ENCODE measurements around the gene TNIP1. TPM values are rescaled to one million over a fixed set of nuclear protein-coding genes. Genes with fewer than 3 reads are reported as not detected.

TNIP1 gene
- total and polyA plus RNA-seq, 3 donors from 2014 or later, result 43.5 to 58.3 (median 48.4) TPM

DNA sequence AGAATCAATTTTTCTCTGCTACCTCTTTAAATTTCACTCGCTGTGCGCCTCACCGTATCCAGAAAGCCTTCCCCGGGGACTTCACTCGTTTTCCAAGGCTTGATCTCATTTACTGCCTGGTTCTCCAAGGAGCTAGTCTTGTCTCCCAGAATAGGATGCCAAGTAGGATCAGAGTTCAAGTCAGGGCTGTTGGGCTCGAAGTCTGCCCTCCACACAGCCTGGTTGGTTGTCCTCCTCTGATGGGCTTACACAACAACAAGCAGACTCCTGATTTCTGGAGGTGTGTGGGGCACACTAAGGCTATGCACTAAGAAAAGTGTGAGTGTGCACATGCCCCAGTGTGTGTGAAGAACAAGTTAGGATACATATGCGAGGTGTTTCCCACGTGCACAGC lies 14.0 kb upstream of the TNIP1 start:
- intact Hi-C loops (cut with DNase I; ENCODE audit: low total_unique reads), result no loop called here
- H3K36me3 ChIP-seq (ENCODE audit: low read depth, missing control alignments), result no peaks in the 10 kb centered on the region
- peak; percentile 37 for DNase-seq
- H3K4me3 ChIP-seq, result no peak overlapping the region
- H3K27ac ChIP-seq, result peak overlapping the region in 1 of 2 donors; percentile 59
- 34 to 44% methylated on average over 8 of the region's 8 CpGs for WGBS, 2 donors
- H3K9me3 ChIP-seq, result no peaks in the 10 kb centered on the region
- TF ChIP-seq, protein P1, sequence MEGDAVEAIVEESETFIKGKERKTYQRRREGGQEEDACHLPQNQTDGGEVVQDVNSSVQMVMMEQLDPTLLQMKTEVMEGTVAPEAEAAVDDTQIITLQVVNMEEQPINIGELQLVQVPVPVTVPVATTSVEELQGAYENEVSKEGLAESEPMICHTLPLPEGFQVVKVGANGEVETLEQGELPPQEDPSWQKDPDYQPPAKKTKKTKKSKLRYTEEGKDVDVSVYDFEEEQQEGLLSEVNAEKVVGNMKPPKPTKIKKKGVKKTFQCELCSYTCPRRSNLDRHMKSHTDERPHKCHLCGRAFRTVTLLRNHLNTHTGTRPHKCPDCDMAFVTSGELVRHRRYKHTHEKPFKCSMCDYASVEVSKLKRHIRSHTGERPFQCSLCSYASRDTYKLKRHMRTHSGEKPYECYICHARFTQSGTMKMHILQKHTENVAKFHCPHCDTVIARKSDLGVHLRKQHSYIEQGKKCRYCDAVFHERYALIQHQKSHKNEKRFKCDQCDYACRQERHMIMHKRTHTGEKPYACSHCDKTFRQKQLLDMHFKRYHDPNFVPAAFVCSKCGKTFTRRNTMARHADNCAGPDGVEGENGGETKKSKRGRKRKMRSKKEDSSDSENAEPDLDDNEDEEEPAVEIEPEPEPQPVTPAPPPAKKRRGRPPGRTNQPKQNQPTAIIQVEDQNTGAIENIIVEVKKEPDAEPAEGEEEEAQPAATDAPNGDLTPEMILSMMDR (IDR thresholded peaks at IDR 0.05), result no peak
- TF ChIP-seq POLR2A (IDR thresholded peaks at IDR 0.05), result no peak
- peaks cover 28% of the 10 kb centered on the region for H3K4me1 ChIP-seq
- H3K27me3 ChIP-seq, result no peaks in the 10 kb centered on the region

DNA sequence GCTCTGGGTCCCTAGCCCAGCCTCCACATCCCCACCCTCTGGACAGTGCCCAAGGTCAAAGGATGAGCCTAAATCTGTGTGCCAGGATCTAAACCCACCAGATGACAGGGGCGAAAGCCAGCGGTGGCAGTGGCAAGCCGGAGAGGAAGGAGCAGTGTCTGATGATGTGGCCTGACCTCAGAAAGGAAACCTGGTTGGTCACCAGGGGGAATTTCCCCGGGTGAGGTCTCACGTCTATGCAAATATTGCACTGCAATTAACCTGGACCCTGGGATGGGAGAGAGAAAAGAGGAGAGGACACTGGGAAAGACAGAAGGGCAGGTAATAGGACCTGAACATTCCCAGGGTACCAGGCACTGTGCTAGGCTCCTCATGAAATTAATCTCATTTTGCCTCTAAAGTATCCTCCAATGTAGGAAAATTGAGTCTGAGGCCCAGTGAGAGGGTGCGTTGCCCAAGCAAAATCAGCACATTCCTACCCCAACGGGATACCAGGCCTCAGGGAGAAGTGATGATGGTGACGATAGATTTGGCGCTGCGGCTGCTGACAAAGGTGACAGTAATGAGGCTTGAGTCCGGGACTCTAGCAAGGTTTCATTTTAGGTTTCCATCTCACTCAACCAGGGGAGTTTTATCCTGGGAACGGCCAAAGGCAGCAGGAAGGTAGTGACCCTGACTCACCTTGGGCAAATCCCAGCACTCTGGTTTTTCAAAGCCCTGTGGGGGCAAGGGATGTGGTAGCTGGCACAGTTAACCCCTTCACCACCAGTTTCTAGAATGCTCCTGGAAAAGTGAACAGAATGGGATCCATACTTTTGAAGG lies 13.4 kb upstream of the TNIP1 start:
- Histone ChIP-seq H3K27me3 (no peaks in the 10 kb centered on the region), H3K4me3 (no peak overlapping the region), H3K9me3 (no peaks in the 10 kb centered on the region), H3K27ac (no peak overlapping the region), H3K4me1 (peaks cover 28% of the 10 kb centered on the region), H3K36me3 (ENCODE audit: low read depth, missing control alignments) (no peaks in the 10 kb centered on the region)
- intact Hi-C loops (cut with DNase I; ENCODE audit: low total_unique reads), result no loop called here
- WGBS, 2 donors, result 67 to 72% methylated on average over 12 of the region's 12 CpGs
- no peak for DNase-seq
- TF ChIP-seq POLR2A (IDR thresholded peaks at IDR 0.05), result no peak
- TF ChIP-seq, protein P1 (IDR thresholded peaks at IDR 0.05), result no peak

DNA sequence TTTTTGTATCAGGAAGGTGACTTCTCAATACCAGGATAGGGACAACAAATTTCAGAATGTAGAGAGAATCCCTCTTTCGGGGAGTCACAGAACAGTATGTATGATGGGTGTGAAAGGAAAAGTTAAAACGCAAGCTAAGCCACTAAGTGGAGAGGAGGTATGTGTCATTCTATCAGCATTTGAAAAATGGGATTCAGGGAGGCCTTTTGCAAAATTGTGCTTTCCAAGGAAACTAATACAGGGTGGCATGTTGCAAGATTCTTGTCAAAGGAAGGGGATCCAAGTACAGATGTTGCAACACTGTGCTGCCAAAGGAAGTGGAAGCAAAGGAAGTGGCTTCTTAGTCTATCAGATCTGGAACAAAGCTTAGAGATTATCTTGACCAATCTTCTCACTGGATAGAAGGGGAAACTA lies 12.6 kb upstream of the TNIP1 start:
- H3K4me3 ChIP-seq, result no peak overlapping the region
- intact Hi-C loops (cut with DNase I; ENCODE audit: low total_unique reads), result no loop called here
- peaks cover 28% of the 10 kb centered on the region for H3K4me1 ChIP-seq
- WGBS, 2 donors, result 45 to 54% methylated on average over 2 of the region's 2 CpGs
- no peaks in the 10 kb centered on the region for H3K36me3 ChIP-seq (ENCODE audit: low read depth, missing control alignments)
- no peaks in the 10 kb centered on the region for H3K27me3 ChIP-seq
- no peaks in the 10 kb centered on the region for H3K9me3 ChIP-seq
- TF ChIP-seq POLR2A (IDR thresholded peaks at IDR 0.05), result no peak
- TF ChIP-seq, protein P1 (IDR thresholded peaks at IDR 0.05), result no peak
- no peak overlapping the region for H3K27ac ChIP-seq
- DNase-seq, result no peak

DNA sequence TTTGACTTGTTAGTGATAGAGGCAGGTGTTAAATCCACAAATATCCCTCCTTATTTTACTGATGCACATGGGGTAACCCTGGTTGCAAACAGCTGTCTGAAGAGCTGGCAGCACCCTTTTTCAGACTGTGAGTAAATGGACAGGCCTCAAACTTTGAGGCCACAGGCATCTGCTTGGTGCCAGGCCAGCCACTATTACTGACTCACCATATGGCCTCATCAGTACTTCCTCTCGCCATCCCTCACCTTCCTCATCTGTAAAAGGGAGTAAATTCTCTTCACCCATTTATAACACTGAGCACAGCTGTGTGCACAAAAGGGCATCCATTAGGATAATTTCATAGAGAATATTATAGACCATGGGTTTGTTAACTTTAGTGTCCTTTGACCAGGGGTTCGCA lies 11.9 kb upstream of the TNIP1 start:
- TF ChIP-seq POLR2A (IDR thresholded peaks at IDR 0.05), result no peak
- TF ChIP-seq, protein P1 (IDR thresholded peaks at IDR 0.05), result no peak
- Histone ChIP-seq H3K4me3 (no peak overlapping the region), H3K9me3 (no peaks in the 10 kb centered on the region), H3K36me3 (ENCODE audit: low read depth, missing control alignments) (no peaks in the 10 kb centered on the region), H3K27ac (no peak overlapping the region), H3K4me1 (peaks cover 28% of the 10 kb centered on the region), H3K27me3 (no peaks in the 10 kb centered on the region)
- intact Hi-C loops (cut with DNase I; ENCODE audit: low total_unique reads), result no loop called here
- DNase-seq, result no peak
- 86 to 97% methylated on average over 2 of the region's 2 CpGs for WGBS, 2 donors

DNA sequence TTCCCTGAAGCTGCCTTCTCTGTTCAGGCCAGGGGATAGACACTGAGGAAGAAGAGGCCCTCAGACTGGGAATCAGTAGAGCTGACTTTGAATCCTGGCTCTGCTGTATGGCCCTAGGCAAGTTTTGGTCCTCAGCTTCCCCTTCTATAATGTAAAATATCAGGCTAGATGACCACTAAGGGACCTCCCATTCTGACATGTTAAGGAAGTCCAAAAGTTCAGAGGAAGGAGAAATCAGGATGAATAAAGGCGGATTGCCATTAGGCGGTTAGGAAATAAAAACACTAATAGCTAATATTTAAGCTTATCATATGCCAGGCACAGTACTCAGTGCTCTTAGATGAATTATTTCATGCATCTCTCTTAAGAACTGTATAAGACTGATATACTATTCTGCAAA lies 8.9 kb upstream of the TNIP1 start:
- Histone ChIP-seq H3K27ac (no peak overlapping the region), H3K27me3 (no peaks in the 10 kb centered on the region), H3K36me3 (ENCODE audit: low read depth, missing control alignments) (no peaks in the 10 kb centered on the region), H3K9me3 (no peaks in the 10 kb centered on the region), H3K4me3 (no peak overlapping the region), H3K4me1 (peaks cover 21% of the 10 kb centered on the region)
- no peak for DNase-seq
- TF ChIP-seq, protein P1 (IDR thresholded peaks at IDR 0.05), result no peak
- no peak for TF ChIP-seq POLR2A (IDR thresholded peaks at IDR 0.05)
- WGBS, 2 donors, result 70 to 88% methylated on average over 2 of the region's 2 CpGs
- intact Hi-C loops (cut with DNase I; ENCODE audit: low total_unique reads), result no loop called here

Data from testis (tissue), 3 donors.